ENCODE results near the gene CD4.
"Not testable (repeated sequence)": the region's sequence is repeated elsewhere in the genome, so short reads cannot be mapped to it uniquely, and the experiment has no call there.

The CD4 gene

DNA sequence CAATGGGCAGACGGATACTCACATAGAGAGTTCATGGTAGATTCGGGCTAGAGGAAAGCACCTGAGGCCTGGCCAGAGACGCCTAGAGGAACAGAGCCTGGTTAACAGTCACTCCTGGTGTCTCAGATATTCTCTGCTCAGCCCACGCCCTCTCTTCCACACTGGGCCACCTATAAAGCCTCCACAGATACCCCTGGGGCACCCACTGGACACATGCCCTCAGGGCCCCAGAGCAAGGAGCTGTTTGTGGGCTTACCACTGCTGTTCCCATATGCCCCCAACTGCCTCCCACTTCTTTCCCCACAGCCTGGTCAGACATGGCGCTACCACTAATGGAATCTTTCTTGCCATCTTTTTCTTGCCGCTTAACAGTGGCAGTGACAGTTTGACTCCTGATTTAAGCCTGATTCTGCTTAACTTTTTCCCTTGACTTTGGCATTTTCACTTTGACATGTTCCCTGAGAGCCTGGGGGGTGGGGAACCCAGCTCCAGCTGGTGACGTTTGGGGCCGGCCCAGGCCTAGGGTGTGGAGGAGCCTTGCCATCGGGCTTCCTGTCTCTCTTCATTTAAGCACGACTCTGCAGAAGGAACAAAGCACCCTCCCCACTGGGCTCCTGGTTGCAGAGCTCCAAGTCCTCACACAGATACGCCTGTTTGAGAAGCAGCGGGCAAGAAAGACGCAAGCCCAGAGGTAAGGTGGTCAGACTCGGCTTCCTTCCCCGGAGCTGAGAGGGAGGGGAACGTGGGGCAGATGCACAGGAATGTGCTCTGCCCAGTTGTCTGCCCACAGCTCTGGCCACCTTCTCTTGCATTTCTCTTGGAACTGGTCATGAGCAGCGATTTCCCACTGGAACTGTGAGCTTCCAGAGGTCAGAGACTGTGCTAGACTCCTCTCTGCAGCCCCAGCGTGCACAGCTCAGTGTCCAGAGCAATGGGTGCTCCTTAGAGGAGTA is at the start of gene CD4:
TSS of gene CD4 (plus strand) at position 557 of the 953 bp plus-strand sequence. CDS start 10,611 bp downstream, outside the sequence.
- DNase-seq: no peak

DNA sequence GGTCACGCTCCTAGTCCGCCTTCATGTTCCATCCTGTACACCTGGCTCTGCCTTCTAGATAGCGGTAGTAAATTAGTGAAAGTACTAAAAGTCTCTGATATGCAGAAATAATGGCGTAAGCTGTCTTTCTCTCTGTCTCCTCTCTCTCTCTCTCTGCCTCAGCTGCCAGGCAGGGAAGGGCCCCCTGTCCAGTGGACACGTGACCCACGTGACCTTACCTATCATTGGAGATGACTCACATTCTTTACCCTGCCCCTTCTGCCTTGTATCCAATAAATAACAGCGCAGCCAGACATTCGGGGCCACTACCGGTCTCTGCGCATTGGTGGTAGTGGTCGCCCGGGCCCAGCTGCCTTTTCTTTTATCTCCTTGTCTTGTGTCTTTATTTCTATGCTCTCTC is 47.2 kb upstream of the CD4 start:
- not testable (repeated sequence) for DNase-seq

DNA sequence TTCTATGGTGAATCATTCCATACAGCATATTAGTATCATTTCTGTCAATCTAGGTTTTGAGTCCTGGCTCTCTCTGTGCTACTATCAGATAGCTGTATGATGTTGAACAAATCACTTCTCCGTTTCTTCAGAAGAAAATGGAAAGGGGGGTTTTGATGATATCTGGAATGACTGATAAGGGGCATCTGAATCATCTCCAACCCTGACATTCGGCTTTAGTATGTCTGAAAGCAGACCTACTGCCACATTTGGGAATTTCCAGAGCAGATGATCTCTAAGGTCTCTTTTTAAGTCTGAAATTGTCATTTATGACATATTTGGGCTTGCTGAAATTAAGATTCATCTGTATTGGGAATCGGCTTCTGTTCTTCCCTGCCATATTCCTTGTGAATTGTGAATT is 46.5 kb upstream of the CD4 start:
- DNase-seq: no peak

DNA sequence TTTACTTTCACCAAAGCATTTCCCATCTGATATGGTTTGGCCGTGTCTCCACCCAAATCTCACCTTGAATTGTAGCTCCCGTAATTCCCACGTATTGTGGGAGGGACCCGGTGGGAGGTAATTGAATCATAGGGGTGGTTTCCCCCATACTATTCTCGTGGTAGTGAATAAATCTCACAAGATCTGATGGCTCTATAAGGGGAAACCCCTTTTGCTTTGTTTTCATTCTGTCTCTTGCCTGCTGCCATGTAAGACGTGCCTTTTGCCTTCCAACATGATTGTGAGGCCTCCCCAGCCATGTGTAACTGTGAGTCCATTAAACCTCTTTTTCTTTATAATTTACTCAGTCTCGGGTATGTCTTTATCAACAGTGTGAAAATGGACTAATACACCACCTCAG is 46.0 kb upstream of the CD4 start:
- not testable (repeated sequence) for DNase-seq

DNA sequence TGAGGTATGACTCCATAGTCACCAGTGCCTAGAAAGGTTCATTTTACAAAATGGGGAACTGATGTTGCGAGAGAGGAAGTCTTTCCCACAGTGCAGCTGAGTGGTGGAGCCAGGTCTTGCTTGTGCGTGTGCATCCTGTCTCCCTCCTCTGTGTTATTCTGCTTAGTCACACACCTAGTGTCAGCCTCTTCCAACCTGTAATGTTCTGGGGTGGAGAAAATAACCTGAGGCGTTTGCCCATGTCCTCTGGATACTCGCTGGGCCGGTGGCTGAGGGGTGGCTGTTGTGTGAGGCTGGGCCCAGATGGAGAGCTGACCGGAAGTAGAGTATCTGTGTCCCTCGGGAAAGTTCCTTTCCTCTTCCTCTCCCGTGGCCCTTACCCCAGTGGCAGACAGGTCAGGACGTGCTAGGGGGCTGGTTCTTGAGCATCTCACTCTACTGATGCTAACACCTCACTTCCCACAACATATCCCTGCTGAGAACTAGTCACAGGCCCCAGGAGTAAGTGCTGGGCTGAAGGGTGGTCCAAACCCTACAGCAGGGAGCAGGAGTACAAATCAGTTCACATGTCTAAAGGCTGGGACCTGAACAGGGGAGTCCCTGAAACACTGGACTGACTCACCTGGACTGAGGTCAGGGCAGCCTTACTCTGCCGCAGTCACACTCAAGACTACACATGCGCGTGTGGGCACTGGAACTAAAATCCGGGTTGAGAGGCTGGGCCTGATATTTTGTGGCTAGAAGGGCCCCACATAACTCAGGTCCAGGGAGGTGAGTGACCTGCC is 43.4 kb upstream of the CD4 start:
- DNase-seq: no peak

DNA sequence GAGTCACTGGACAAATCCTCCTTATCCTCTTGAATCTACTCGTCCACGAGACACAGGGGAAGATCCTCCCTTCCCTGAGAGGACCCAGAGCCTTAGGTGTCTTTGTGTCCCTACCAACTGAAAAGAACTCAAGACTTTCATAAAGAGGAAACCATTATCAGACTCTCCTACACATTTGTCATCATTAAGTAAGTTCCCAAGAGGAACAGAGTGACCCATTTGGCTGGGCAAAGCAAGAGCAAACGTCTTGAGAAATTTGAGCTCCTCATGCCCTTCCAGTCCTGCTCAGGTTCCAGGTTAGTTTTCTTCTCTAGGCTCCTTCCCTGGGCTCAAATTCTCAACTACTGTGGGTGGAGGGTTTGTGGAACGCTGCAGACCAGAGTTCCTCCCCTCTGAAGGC is 42.1 kb upstream of the CD4 start:
- no peak for DNase-seq

DNA sequence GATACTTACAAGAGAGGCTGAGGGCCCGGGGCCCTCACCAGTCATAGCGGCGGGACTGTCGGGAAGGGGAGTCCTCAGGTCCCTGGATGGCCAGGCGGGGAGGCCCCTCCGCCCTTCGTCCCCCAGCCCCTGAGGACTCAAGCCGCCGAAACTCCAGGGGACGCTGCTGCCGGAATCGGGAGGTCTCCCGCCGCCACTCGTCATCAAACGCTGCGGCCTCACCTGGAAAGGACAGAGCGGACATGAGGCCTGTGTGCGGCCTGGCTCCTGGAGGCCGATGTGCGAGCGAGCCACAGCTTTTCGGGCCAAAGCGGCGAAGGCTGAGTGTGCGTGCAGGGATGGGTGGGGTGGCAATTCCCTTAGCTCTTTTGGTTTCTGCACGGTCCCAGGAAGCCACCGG is 40.6 kb upstream of the CD4 start:
- no peak for DNase-seq

DNA sequence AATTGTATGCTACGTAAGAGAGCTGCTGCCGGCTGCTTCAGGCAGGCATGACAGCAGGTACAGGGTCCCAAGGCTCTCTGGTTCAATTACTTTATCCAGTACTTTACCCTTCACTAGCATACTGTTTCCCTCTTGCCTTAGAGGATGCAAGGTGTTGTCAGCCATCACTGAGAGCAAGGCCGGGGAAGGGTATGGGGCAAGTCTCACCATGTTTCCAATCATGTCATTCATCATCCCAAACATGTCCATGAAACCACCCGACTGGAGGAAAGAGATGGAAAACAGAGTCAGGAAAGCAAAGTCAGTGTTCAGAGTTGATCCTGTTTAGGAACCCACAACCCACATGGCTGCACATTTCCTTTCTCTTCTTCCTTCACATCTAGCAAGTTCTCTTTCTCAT is 38.8 kb upstream of the CD4 start:
- no peak for DNase-seq

DNA sequence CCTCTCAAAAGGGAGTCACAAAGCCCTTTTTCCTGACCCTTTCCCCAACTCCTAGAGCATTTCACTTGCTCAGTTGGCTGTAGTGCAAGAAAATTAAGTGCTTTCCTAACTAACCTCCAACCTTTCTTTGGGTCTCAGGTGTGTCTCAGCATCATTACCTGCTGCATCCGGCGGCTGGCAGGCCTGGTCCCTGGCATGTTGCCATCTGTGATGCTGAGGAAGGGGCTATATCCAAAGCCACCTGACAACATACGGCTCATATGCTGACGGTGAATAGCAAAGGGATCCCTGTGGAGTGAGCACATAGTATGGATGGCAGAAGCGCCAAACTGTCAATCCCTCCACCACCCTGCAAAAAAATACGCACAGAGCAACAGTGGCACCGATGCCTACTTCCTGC is 37.6 kb upstream of the CD4 start:
- no peak for DNase-seq

DNA sequence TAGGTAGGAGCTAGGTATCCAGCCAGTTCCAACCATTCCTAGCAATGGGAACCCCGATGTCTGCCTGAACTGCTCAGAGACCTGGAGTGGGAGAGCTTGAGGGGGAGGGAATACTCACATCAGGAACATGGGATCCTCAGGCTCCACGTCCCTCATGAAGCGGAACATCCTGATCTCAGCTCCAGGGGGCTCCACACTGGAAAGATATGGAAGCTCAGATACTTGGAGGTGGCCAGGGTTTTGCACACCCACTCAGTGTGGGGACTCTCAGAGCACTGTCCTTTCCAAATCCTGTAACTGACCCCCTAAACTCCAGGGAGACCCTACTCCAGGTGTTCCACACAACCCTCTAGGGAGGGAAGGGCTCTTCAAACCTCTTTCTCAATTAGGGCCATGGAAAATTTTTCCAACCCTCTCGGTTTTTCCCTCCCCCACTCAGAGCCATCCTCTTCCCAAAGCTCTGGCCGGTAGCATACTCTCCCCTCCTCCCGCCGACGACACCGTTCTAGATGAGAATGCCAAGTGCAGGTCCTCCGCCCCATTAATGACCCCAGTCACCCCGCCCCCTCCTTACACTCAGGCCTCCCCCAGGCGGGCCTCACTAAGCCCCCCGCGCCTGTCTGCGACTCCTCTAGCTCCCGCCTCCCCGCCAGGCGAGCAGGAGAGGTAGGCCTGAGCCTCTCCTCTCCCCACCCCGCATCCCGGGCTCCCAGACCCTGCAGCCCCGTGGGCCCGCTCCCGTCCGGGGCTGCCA is 37.0 kb upstream of the CD4 start:
- peak; percentile 85 for DNase-seq

DNA sequence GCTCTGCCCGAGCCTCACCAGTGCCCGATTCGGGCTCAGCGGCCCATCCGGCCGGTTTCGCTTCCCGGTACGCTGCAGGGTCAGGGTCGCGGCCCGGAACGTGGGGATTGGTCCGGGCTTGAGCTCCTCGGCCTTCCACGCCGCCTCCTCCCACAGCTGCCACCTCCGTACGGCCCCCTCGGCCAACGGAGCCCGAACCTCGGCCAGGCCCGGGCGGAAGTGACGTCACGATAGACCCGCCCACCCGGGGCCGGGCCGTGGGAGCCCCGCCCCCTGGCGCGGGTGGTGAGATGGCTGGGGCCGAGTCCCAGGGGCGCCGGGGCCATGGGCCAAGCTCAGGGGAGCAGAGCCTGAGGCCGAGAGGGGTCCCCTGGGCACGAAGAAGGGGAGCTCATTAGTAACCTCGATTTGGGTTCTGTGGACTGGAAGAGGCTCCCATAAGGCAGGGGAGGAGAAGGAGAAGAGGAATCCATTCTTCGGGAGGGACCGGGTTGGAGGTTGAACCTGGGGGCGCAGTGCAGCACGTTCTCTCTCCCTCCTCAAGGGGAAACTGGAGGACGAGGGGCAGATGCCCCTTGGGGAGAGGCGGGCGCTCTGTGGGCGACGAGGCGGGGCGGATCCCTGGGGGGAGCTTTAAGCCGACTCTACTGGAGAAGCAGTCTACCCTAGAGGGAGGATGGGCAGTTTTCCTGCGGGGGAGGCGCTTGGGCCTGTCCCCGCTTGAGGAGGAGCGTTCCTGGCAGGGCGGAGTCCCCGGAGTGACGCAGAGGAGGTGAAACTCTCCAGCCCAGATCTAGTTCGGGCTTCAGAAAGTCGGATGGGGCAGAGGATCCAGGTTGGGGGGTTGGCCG is 36.2 kb upstream of the CD4 start, which contains the start of gene MLF2:
TSS of gene MLF2 (minus strand) at position 221 of the 851 bp plus-strand sequence. CDS start 807 bp downstream, outside the sequence.
- peak; percentile 99 for DNase-seq

DNA sequence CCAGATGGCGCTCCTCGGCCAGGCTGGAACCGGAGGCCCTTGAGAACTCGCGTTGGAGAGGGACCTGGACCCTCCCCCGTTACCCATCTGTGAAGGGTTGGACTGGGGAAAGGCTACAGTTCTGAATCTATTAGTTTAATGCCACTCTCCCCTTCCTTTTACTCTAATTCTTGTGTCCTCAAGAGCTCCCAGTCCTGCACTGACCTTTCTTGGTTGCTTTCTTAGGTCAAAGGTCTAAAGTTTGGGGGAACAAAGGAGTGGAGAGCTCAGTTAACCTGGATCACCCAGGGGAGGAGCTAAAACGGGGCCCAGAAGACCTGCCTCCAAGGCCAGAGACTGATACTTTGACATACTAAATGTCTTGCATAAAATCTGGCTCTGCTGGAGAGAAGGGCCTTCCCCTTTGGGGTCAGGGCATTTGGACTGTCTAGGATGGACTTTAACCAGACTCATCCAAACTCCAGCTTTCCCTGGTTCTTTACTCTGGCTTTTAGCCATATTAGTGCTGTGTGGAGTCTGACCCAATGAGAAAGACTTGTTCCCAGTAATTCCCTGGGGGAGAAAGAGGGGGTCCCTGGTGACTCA is 35.5 kb upstream of the CD4 start:
- DNase-seq: no peak

DNA sequence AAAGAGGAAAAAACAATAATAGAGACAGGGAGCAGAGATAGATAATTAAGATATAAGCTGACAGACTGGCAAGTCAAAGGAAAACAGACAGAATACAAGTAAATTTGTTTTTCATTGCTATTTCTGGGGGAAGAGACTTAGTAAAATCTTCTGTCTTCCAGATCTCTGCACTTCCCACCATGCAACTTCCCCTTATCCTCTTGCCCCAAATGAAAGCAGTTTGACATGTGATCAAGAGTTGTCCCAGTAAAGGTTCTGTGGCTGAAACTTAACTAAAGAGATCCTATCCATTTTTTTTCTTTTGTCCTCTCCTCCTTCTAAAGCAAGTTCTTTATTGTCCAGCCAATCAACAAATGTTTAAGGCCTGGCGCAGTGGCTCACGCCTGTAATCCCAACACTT is 34.9 kb upstream of the CD4 start:
- DNase-seq: no peak

DNA sequence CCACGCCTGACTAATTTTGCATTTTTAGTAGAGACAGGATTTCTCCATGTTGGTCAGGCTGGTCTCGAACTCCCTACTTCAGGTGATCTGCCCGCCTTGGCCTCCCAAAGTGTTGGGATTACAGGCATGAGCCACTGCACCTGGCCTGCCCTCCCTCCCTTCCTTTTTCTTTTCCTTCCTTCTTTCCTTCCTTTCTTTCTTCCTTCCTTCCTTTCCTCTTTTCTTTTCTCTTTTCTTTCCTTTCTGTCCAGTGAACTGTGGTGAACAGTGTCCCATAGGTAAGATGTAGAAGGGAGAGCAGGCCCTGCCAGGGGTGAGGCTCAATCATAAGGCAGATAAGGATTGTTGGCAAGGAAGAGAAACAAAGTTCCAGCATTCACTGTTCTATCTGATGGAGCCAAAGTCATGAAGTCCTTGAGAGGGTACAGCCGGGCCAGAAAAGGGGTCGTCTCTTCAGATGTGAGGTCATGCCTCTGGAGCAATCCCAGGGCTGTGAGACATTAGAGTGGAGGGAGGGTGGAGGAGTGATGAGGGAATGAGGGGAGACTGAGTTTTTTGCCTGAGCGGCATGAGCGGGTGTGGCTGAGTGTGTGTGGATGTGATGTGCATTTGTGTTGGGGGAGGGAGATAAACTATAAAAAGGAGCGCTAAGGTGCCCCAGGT is 32.2 kb upstream of the CD4 start:
- DNase-seq: no peak

DNA sequence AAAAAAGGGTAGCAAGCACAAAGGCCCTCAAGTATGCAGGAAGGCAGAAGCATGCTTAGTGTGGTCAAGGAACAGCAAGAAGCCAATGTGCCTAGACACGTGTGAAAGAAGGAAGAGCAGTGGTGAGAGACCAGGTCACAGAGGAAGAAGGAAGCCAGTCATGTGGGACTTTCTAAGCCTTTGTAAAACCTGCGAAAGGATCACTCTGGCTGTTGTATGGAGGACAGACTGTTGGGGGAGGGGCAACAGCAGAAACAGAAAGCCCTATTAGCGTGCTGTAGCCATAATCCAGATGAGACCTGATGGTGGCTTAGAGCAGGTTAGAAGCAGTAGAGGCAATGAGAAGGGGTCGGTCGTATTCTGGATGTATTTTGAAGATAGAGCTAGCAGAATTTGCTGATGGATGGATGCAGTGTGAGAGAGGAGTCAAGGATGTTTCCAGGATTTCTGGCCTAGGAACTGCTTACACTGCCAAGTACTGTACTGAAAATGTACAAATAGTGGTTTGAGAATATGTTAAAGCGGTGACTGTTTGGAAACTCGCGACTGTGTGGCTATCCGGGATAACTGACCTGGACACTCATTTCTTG is 30.7 kb upstream of the CD4 start:
- DNase-seq: peak; percentile 99

DNA sequence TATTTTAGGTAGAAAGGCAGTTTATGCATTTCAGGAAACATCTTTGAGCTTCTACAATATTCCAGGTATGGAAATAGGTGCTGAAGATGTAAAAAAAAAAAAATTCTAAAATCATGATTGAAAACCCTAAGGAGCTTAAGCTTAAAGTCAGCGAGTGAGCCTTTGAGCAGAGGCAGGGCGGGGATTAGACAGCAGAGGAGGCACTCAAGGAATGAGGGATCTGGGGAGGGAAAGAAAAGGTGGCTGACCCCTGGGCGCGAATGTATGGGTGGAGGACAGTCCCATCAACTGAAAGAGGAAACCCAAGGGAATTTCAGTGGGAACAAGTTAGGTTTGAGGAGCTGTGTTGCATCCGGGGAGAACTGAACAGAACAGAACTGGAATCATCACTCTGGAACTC is 29.6 kb upstream of the CD4 start:
- DNase-seq: peak; percentile 91

DNA sequence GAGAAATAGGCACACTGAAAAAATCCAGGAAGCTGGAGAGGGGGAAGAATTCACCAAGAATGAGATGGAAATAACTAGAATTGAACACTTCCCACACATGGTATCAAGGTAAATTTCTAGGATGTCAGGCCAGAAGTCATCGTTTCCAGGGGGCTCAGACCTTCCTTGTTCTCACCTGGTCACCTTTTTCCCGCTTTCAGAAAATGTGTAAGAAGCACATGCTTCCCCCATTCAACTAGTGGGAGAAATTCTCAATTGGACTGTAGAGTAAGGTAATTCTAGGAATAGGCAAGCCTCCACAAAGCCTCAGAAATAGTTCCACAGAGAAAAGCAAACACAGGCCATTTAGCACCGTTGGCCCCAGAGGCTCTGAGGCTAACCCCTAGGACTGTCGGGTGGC is 25.9 kb upstream of the CD4 start:
- no peak for DNase-seq

DNA sequence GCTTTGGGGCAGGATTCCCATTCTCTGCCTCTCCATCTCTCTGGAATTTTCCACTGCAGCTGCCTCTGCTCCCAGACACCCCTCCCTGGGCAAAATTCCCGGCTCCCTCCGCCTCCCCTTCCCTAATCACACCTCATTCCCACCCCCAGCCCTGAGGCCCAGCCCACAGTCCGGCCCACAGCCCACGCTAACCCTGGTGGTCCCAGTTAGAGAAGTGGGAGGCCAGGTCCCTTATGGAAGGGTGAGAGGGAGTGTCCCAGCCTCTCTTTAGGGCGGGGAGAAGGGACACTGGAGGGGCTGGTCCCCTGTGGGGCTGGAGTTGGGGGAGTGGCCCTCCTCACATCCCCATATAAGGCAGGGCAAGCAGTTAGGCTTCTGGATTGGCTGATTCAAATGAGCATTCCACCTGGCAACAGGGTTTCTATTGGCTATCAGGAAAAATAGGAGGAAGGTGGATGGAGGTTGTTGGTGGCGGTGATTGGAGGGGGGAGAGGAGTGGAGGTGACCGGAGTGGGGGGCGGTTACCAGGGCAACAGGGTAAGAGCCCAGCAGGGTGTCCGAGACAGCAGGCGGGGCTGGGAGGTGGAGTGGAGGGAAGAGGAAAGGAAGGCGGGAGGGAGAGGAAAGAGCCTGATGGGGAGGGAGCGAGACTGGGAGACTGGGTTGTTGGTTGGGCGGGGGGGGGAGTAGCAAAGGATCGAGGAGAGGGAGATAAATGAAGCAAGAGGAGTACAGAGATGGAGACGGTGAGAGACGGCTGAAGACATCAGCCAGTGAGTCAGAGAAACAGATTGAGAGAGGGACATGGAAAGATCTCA is 25.1 kb upstream of the CD4 start:
- DNase-seq: peak; percentile 100

DNA sequence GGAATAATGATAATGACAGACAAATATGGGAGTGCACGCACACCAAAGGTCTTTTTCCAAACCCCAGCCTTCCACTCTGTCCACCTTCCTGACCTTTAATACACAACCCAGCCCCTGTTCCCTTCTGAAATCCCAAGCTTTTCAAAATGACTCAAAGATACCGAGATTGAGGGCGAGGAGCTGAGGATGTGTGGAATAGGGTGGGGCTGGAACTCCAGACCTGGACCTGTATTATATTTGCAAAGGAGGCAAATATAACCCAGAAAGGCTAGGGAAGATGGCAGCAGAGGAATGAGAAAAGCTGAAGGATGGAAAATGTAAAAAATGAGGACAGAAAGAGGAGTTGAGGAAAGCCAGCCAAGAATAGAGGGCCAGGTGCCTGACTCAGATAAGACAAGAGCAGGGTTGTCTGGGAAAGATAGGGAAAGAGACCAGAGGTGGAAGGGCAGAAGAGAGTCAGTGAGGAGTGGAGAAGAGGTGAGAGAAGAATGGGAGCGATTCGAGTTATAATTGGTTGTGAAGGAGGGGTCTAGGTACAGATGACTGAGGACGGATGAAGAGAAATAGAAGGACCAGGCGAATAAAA is 24.2 kb upstream of the CD4 start:
- DNase-seq: no peak

All from NCI-H82 (cell line).